WI38 (cell line): ENCODE data around the gene ZDHHC11.
"Not testable (repeated sequence)": the region's sequence is repeated elsewhere in the genome, so short reads cannot be mapped to it uniquely, and the experiment has no call there.

Experiments used
- H3K4me3 ChIP-seq: 2 replicates; pipeline ENCODE4 v1.5.1; 2011; ENCODE audit warnings: low read depth, mild to moderate bottlenecking, control low read depth, low read length
- TF ChIP-seq, protein P1 (sequence below): IDR thresholded peaks from 2 replicates; pipeline ENCODE4 v1.5.1; 2012; ENCODE audit warnings: low read depth, mild to moderate bottlenecking, control low read depth, low read length

Gene ZDHHC11

DNA sequence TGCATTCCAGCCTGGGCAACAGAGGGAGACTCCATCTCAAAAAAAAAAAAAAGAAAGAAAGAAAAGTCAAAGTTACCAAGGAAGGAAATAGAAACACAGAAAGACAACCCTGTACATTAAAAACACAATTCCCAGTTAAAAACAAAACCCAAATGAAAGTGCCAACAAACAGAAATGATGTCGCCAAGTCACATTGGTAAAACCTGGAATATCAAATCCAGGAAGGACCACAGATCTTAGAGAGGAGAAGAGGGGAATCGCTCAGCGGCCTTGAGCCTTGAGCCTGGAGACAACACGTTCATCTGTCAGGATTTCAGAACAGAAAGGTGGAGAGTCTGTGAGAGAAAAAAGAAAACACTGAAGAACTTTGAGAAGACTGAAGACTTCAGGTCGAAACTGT lies 1.2 kb upstream of the ZDHHC11 start:
- H3K4me3 ChIP-seq = no peak overlapping the region

DNA sequence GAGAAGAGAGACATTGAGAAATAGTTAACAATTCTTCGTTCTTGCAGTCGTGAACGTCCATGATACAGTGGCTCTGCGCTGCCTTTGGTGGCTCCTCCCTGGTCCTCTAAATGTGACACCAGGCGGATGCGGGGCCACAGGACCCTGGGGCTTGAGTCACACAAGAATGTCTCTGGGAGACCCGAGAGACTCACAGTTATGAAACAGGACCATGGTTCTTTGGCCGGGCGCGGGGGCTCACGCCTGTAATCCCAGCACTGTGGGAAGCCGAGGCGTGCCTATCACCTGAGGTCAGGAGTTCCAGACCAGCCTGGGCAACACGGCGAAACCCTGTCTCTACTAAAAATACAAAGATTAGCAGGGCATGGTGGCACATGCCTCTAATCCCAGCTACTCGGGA lies 767 bp upstream of the ZDHHC11 start:
- TF ChIP-seq, protein P1, sequence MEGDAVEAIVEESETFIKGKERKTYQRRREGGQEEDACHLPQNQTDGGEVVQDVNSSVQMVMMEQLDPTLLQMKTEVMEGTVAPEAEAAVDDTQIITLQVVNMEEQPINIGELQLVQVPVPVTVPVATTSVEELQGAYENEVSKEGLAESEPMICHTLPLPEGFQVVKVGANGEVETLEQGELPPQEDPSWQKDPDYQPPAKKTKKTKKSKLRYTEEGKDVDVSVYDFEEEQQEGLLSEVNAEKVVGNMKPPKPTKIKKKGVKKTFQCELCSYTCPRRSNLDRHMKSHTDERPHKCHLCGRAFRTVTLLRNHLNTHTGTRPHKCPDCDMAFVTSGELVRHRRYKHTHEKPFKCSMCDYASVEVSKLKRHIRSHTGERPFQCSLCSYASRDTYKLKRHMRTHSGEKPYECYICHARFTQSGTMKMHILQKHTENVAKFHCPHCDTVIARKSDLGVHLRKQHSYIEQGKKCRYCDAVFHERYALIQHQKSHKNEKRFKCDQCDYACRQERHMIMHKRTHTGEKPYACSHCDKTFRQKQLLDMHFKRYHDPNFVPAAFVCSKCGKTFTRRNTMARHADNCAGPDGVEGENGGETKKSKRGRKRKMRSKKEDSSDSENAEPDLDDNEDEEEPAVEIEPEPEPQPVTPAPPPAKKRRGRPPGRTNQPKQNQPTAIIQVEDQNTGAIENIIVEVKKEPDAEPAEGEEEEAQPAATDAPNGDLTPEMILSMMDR = no peak
- H3K4me3 ChIP-seq = no peak overlapping the region

More for the DNA sequence above, 1.2 kb upstream of the ZDHHC11 start:
- TF ChIP-seq, protein P1 = no peak

DNA sequence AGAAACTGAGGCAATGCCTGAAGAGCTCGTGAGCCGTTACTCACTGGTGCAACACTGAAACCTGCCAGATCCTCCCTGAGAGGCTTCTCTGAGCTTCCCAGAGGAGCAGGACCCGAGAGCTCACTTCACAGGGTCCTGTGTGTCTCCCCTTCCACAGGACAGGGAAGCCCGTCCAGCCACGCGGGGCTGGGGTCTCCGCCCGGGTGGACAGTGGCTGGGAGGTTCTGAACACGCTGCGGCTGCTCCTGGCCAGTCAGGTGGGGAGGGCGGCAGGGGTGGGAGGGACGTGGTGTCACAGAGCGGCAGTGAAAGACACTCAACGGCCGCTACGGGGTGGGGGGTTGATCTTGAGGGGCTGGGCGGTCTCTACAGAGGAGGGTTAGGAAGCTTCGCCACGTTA lies 290 bp upstream of the ZDHHC11 start:
- TF ChIP-seq, protein P1 = no peak
- H3K4me3 ChIP-seq = no peak overlapping the region

DNA sequence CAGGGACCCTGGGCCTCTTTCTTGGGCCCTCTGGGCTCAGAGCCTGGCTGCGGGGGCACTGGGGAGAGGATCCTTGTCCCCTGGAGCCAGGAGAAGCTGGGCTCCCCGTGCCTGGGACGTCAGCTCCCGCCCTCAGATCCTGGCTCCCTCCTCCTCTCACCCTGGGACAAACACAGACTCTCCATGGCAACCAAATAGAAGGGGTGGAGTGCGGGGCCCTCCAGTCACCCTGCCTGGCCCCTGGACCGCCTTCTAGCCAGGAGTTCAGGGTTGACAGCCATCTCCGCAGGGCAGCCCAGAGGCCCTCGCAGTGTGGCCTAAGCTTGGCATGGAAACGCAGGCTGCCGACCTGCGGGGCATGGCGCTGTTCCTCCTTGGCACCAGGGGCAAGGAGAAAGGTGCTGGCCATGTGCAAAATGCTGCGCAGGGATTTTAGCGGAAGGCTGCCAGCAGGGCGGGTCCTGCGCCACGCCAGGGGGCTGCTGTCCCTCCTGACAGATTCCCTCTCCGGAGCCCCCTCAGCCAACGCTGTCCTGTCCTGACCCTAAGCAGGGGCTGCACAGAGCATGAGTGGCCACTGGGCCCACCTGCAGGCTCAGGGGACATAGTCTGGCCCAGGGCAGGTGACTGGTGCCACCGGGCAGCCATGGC lies 1.0 kb downstream of the ZDHHC11 start:
- no peak overlapping the region for H3K4me3 ChIP-seq
- TF ChIP-seq, protein P1 = no peak

DNA sequence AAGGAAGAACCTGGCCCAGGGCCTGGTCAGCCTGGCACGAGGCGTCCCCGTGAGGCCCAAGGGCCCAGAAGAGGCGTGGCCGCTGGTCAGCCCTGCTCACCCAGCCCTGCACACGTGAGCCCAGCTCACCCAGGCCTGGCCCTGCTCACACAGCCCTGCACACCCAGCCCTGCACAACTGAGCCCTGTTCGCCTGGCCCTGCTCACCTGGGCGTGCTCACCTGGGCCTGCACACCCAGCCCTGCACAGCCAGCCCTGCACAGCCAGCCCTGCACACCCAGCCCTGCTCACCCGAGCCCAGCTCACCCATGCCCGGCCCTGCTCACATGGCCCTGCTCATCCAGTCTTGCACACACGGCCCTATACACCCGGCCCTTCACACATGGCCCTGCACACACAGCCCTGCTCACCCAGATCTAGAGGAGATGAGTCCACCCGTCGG lies 2.1 kb downstream of the ZDHHC11 start:
- no peak overlapping the region for H3K4me3 ChIP-seq
- TF ChIP-seq, protein P1 = no peak

DNA sequence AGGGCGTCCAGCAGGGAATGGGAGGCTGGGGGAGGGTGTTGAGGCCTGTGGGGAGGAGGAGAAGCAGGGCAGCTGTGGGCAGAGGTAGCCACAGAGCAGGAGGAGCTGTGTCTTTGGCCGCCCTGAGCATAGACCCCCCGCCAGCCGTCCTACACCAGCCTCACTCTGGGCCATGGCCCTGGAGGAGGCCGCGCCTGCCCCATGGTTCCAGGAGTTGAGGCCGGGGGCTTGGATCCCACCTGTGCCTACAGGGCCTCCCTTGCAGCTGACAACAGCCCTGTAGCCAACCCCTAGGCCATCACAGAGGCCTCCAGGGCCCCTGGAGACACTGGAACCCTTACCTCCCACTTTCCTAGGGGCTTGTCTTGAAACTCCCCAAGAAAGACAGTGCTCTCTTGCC lies 3.0 kb downstream of the ZDHHC11 start:
- not testable (repeated sequence) for H3K4me3 ChIP-seq

DNA sequence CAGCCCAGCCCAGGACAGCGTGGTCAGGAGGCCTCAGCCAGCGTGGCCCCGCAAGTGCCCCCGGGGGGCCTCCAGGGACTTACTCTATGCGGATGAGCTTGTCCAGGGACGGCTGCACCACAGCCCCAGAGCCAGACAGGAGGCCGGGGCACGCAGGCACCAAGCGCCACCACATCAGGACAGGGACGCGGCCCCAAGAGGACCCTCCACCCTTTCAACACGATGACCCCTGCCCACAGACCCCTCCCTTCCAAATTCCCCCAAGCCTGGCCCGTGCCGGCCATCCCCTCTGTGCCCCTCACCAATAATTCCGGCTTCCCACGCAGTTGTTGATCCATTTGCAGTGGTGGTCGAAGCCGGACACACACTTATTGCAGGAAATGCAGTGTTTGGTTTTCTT lies 3.6 kb downstream of the ZDHHC11 start:
- not testable (repeated sequence) for H3K4me3 ChIP-seq

DNA sequence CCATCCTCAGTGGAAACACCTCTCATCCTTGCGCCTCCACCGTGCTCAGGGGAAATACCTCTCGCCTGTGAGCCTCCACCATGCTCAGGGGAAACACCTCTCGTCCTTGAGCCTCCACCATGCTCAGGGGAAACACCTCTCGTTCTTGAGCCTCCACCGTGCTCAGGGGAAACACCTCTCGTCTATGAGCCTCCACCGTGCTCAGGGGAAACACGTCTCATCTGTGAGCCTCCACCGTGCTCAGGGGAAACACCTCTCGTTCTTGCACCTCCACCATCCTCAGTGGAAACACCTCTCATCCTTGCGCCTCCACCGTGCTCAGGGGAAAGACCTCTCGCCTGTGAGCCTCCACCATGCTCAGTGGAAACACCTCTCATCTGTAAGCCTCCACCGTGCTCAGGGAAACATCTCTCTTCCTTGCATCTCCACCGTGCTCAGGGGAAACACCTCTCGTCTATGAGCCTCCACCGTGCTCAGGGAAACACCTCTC lies 4.1 kb downstream of the ZDHHC11 start:
- H3K4me3 ChIP-seq = not testable (repeated sequence)

DNA sequence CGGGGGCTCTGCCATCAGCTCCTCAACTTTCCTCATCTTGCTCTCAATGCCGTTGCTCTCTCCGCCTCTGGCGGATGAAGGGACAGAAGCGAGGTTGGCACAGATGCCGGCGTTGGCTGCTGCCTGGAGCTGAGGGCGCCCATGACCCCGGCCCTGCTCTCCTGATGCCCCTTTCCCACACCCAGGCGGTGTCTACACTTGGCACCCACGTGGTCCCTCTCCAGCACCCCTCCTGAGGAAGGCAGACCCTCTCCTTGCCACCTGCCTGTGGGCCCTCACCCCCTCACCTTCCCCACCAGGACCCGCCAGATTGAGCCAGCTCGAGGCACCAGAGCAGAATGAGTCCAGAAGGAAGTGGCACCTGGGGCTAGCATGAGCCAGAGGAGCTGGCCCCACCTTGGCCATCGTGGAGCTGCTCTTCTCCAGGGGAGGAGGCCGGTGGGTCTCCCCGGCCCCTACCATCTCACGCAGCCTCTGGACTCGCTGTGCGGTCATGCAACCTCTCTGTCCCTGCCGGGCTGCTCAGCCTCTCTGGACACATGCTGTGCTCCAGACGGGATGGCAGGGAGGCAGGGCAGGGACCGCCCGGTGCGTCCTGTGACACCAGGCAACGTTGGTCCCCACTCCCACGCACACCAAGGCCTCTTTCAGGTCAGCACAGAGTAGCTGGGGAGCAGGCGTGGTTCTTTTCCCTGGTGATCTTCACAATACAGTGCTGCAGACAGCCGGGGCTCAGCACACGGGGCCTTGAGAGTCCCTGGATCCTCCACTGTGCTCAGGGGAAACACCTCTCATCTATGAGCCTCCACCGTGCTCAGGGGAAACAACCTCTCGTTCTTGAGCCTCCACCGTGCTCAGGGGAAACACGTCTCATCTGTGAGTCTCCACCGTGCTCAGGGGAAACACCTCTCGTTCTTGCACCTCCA lies 4.8 kb downstream of the ZDHHC11 start:
- H3K4me3 ChIP-seq = not testable (repeated sequence)

DNA sequence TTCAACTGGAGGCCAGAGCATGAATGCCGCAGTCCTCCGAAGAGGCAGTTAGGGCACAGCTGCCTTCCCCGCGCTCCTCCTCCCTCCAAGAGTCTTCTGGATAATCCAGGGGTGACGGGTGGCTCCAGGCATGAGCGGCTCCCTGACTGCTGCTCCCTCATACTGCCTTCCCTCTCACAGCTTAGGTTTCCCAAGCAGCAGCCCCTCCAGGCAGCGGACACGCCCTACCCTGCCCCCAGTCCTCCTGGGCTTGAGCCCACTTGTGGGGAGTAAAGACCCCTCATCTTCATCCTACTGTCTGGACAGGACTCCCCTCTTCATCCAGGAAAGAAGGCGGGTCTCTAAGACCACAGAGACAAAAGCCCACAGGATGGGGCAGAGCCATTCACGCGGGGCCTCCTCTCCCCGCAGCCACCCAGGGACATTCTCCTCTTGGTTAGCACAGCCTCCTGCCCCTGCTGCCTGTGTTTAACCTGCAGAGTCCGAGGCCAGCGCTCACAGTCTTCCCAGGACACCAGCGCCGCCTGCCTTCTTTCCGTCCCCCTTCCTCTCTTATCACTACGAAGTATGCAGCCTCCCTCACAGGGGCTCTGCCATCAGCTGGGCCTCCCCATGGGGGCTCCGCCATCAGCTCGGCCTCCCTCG lies 5.6 kb downstream of the ZDHHC11 start:
- not testable (repeated sequence) for H3K4me3 ChIP-seq

DNA sequence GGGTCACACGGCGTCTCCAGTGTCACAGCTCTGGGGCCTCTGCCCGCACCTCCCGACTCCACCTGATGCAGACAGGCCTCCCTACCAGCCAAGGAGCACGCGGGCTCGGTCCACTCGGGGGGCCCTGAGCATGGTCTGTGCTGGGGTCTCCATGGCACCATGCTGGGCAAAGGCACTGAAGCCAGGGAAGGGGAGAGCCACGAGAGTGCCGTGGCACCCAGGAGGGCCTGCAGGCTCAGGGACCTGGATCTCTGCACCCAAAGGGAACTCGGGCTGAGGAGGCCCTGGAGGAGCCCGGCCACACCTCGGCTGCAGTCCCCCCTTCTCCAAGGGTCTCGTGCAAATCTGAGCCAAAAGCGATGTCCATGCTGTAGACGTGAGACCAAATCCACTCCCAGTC lies 6.4 kb downstream of the ZDHHC11 start:
- H3K4me3 ChIP-seq = not testable (repeated sequence)

DNA sequence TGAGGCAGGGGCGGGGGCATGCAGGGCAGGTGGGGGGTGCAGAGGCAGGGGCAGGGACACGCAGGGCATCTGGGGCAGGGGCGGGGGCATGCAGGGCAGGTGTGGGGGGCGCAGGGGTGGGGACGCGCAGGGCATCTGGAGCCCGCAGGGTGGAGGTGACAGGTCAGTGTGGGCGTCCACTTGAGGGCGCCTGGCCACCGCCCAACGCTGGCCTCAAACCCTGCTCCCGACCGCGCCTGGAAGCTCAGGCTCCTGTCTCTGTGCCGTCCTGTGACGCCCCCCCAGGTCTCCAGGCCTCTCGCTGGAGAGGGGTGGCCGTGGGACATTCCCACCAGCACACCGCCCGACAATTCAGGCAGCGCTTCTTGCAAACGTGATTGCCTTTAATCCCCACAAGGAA lies 6.9 kb downstream of the ZDHHC11 start:
- not testable (repeated sequence) for H3K4me3 ChIP-seq

DNA sequence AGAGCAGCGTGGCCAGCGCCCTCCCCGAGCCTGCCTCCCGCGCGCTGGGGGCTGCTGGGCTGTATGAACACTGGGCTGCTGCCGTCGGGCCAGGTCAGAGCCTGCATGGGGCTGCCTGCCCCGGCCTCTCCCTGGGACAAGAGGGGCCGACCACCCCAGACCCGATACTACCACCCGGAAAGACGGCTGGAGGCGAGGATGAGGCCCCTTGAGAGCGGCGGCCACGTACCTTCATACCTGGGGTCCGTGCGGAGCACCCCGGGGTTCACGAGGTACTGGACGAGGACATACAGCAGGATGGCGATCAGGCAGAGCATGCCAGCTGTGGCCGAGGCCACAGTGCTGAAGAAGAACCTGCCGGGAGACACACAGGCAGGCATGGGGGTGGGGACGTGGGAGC lies 7.4 kb downstream of the ZDHHC11 start:
- H3K4me3 ChIP-seq = not testable (repeated sequence)
